ENCODE data around the gene B4GALT2. TPM values are rescaled to one million over a fixed set of nuclear protein-coding genes. Genes with fewer than 3 reads are reported as not detected.

The B4GALT2 gene
- total RNA-seq (2012; rRNA removed) (57.2 and 60.8 TPM in 2 replicates), polyA plus RNA-seq (2012; rRNA removed) (52.3 and 74.7 TPM in 2 replicates), Bru-seq, nascent RNA (percentile 67 among the genes with signal in this experiment), BruChase-seq, experiment 1, labeled RNA remaining after a 6-hour chase (percentile 73 among the genes with signal in this experiment), BruChase-seq, experiment 2, labeled RNA remaining after a 2-hour chase (percentile 66 among the genes with signal in this experiment)
- polyA plus RNA-seq (2012; cell fraction: cytosol; rRNA removed): 67.7 and 79.7 TPM in 2 replicates
- polyA plus RNA-seq (2012; cell fraction: nucleus; rRNA removed; ENCODE audit: low replicate concordance): 31.2 and 77.9 TPM in 2 replicates
- long read RNA-seq, transcript B4GALT2-203 (7 exons, 2,203 nt): major isoform, 110 of 177 reads
- long read RNA-seq, partial matches to known transcripts: 42 of 177 reads
- long read RNA-seq, other reads (novel, unspliced or antisense): 24 of 177 reads

- in situ Hi-C loops (cut with MboI; ENCODE audit: low sequenced_read_pairs) (no loop called here), intact Hi-C loops (cut with micrococcal nuclease) (no loop called here), dilution Hi-C loops (cut with HindIII; ENCODE audit: low sequenced_read_pairs, unreplicated experiment) (no loop called here)
- Histone ChIP-seq H2BK120ac (ENCODE audit: low read depth, low read length) (peak within 1 kb of the TSS; percentile 20), H3K9me3 (ENCODE audit: control insufficient read depth, insufficient read depth, low read length) (no peaks in the 10 kb centered on the region), H4K8ac (ENCODE audit: low read depth in 2 of 2, low read length in 2 of 2) (peak within 1 kb of the TSS; percentile 79), H3K4me1 (ENCODE audit: control insufficient read depth, insufficient read depth, low read length) (peaks cover 23% of the 10 kb centered on the region), H3K9ac (ENCODE audit: low read depth, low read length) (peak within 1 kb of the TSS; percentile 89), H3K4me3 (ENCODE audit: insufficient read depth, low read depth, low read length) (peak within 1 kb of the TSS; percentile 72), H2BK15ac (ENCODE audit: low read depth, low read length) (peak within 1 kb of the TSS; percentile 69; the same call in 2 of the 3 replicates), H3K36me3 (ENCODE audit: control insufficient read depth, insufficient read depth, low read length) (peaks cover 35% of the 10 kb centered on the region), H3K56ac (ENCODE audit: extremely low read depth, insufficient read depth, low read length) (peak within 1 kb of the TSS; percentile 39; the same call in 1 of the 2 replicates), H3K27ac (ENCODE audit: insufficient read depth, low read length) (peak within 1 kb of the TSS; percentile 86), H3K4me2 (ENCODE audit: low read depth, low read length) (peak within 1 kb of the TSS; percentile 96), H2BK5ac (ENCODE audit: low read depth, low read length, poor library complexity, severe bottlenecking) (peak within 1 kb of the TSS; percentile 69), H3K23ac (ENCODE audit: low read depth, low read length) (peak within 1 kb of the TSS; percentile 84), H3K27me3 (ENCODE audit: control insufficient read depth, insufficient read depth, low read length) (no peaks in the 10 kb centered on the region), H3K4ac (ENCODE audit: low read depth, low read length) (peak within 1 kb of the TSS; percentile 95), H2BK20ac (ENCODE audit: low read depth, low read length) (no peak within 1 kb of the TSS), H2AK5ac (ENCODE audit: low read depth, low read length) (peak within 1 kb of the TSS; percentile 76), H4K5ac (ENCODE audit: low read depth, low read length) (peak within 1 kb of the TSS; percentile 25), H4K91ac (ENCODE audit: insufficient read depth, low read depth, low read length) (peak within 1 kb of the TSS; percentile 90), H3K18ac (ENCODE audit: low read depth, low read length) (no peak within 1 kb of the TSS; the same call in 1 of the 2 replicates), H4K20me1 (ENCODE audit: insufficient read depth, low read length) (peaks cover 50% of the 10 kb centered on the region), H2AK9ac (replicated peaks; ENCODE audit: low read depth, low read length, poor library complexity) (peak within 1 kb of the TSS; percentile 100), H3K79me1 (ENCODE audit: low read depth in 1 of 2, low read length in 2 of 2) (peaks cover 47 to 79% of the 10 kb centered on the region in 2 experiments; a peak in 3 of 4 replicates), H2AFZ (replicated peaks; ENCODE audit: low read length, poor library complexity) (peak within 1 kb of the TSS; percentile 93), H3K14ac (replicated peaks; ENCODE audit: low read depth, low read length) (peak within 1 kb of the TSS; percentile 88), H3K9me1 (ENCODE audit: insufficient read depth, low read length) (peaks cover 42% of the 10 kb centered on the region)
- no peak for DNase-seq
- peak; percentile 33 for ATAC-seq (ENCODE audit: low read depth)
- POLR2A ChIA-PET (ENCODE audit: unreplicated experiment): no interaction called here
- WGBS, 2 experiments (ENCODE audit: extremely low coverage in 2 of 2, insufficient read length in 1 of 2): 11% methylated on average over 15 of the region's 54 CpGs; no CpG with 5 or more reads in 1 of the 2 experiments
- no TSS peak for BruUV-seq (replicated peaks)
- TF ChIP-seq CTCF (conservative IDR thresholded peaks at IDR 0.05; ENCODE audit: low read depth, low read length): no peak
- 0 out of 2 replicates have a peak, but pooled peaks have one; percentile 2 for TF ChIP-seq POLR2A (IDR thresholded peaks at IDR 0.05; ENCODE audit: low read depth, low read length)
- TF ChIP-seq MAZ (IDR thresholded peaks at IDR 0.05; ENCODE audit: borderline replicate concordance, low read depth, low read length): peak; percentile 19; the same call in 1 of the 2 replicates
- CTCF ChIA-PET: no interaction called here
Observed at GRCh38 chr1:43978551-43979260, at the start of gene B4GALT2. B4GALT2 (plus strand) TSS chr1:43979210; CDS start chr1:43981161, 1,951 bp downstream.

Measured in IMR-90 (cell line).